ENCODE measurements around the gene HAND1. TPM values are rescaled to one million over a fixed set of nuclear protein-coding genes. Genes with fewer than 3 reads are reported as not detected.

The HAND1 gene
- total RNA-seq, 6 donors from 2014 or later = 1.7 TPM; not detected in 5

GRCh38 chr5:154477382-154478223 is 424 bp downstream of the HAND1 start:
- Histone ChIP-seq H3K27me3 (peaks cover 0 to 100% (median 80%) of the 10 kb centered on the region in 4 donors), H3K4me3 (peak overlapping the region in 3 of 4 donors; percentile 7 to 36 (median 30)), H3K9me3 (no peaks in the 10 kb centered on the region), H3K36me3 (no peaks in the 10 kb centered on the region), H3K27ac (no peak overlapping the region), H3K4me1 (peaks cover 44 to 70% (median 58%) of the 10 kb centered on the region in 4 donors)
- peak in 1 of 2 donors; percentile 55 for ATAC-seq (ENCODE audit: low FRiP score in 2 of 2)
- DNase-seq = peak in 1 of 2 donors; percentile 86
- 5 to 7% methylated on average over 3 to 22 of the region's 68 CpGs for WGBS, 2 donors
- TF ChIP-seq CTCF (IDR thresholded peaks at IDR 0.05) (no peak), EP300 (IDR thresholded peaks at IDR 0.05) (no peak), POLR2AphosphoS5 (IDR thresholded peaks at IDR 0.05) (no peak), POLR2A (IDR thresholded peaks at IDR 0.05) (no peak)

GRCh38 chr5:154476354-154477205 is 1.4 kb downstream of the HAND1 start:
- WGBS, 2 donors = 7 to 10% methylated on average over 12 to 33 of the region's 38 CpGs
- peak in 1 of 2 donors; percentile 71 for DNase-seq
- H3K4me3 ChIP-seq = no peak overlapping the region

GRCh38 chr5:154475591-154476353 is 2.3 kb downstream of the HAND1 start:
- no peak for TF ChIP-seq CTCF (IDR thresholded peaks at IDR 0.05)
- TF ChIP-seq POLR2A (IDR thresholded peaks at IDR 0.05) = no peak
- no peak for TF ChIP-seq POLR2AphosphoS5 (IDR thresholded peaks at IDR 0.05)
- TF ChIP-seq EP300 (IDR thresholded peaks at IDR 0.05) = no peak
- ATAC-seq (ENCODE audit: low FRiP score in 2 of 2) (no peak), DNase-seq (peak in 1 of 2 donors; percentile 83)
- Histone ChIP-seq H3K27me3 (peaks cover 0 to 99% (median 71%) of the 10 kb centered on the region in 4 donors), H3K27ac (no peak overlapping the region), H3K4me3 (no peak overlapping the region), H3K9me3 (no peaks in the 10 kb centered on the region), H3K4me1 (peaks cover 43 to 71% (median 59%) of the 10 kb centered on the region in 4 donors), H3K36me3 (no peaks in the 10 kb centered on the region)
- WGBS, 2 donors = 10 to 11% methylated on average over 28 to 46 of the region's 46 CpGs

More at GRCh38 chr5:154476354-154477205, 1.4 kb downstream of the HAND1 start:
- H3K4me1 ChIP-seq = peaks cover 43 to 65% (median 59%) of the 10 kb centered on the region in 4 donors
- no peak overlapping the region for H3K27ac ChIP-seq
- H3K27me3 ChIP-seq = peaks cover 0 to 100% (median 74%) of the 10 kb centered on the region in 4 donors
- no peak for TF ChIP-seq POLR2AphosphoS5 (IDR thresholded peaks at IDR 0.05)
- TF ChIP-seq EP300 (IDR thresholded peaks at IDR 0.05) = no peak
- TF ChIP-seq CTCF (IDR thresholded peaks at IDR 0.05) = no peak
- no peak for TF ChIP-seq POLR2A (IDR thresholded peaks at IDR 0.05)
- ATAC-seq (ENCODE audit: low FRiP score in 2 of 2) = no peak
- H3K36me3 ChIP-seq = no peaks in the 10 kb centered on the region
- no peaks in the 10 kb centered on the region for H3K9me3 ChIP-seq
